ENCODE data around the gene AZGP1. TPM values are rescaled to one million over a fixed set of nuclear protein-coding genes. Genes with fewer than 3 reads are reported as not detected.

The AZGP1 gene
- total and polyA plus RNA-seq, 2 of the 13 experiments (the other 11 are each of a cell fraction or from before 2014, with no cell fraction given) = 93.8 to 229 TPM

- TF ChIP-seq SNAPC4 (CRISPR knock-in tag; IDR thresholded peaks at IDR 0.05) (no peak), SATB2 (CRISPR knock-in tag; IDR thresholded peaks at IDR 0.05) (no peak), ZNF335 (CRISPR knock-in tag; IDR thresholded peaks at IDR 0.05) (no peak), LBX2 (CRISPR knock-in tag; IDR thresholded peaks at IDR 0.05; ENCODE audit: borderline replicate concordance) (no peak), ZFP91 (CRISPR knock-in tag; IDR thresholded peaks at IDR 0.05; ENCODE audit: borderline replicate concordance) (no peak), RCOR2 (CRISPR knock-in tag; IDR thresholded peaks at IDR 0.05) (no peak), ZBTB40 (IDR thresholded peaks at IDR 0.05) (no peak), ZBTB40 (CRISPR knock-in tag; IDR thresholded peaks at IDR 0.05) (no peak)
These were observed 32.0 kb downstream of the AZGP1 start (continued) for GRCh38 chr7:99943641-99944496.

Measured in HepG2 (cell line).